Esophagus squamous epithelium (tissue), 4 donors: ENCODE data around the gene CEP164.

ENCODE experiments used
- POLR2A ChIP-seq, 4 donors: fragments of 450-650 bp; IDR thresholded peaks; one replicate each; pipeline ENCODE4 v1.6.1; 2017; ENCODE audit warnings: antibody characterized with exemption in 4 of 4, mild to moderate bottlenecking in 4 of 4, moderate library complexity in 3 of 4
- TF ChIP-seq, protein P1 (sequence below), 6 experiments: fragments of 450-650 bp in 4 of 6; fragments of 200-600 bp in 2 of 6; sonication (generic) in 2 of 6; IDR thresholded peaks; one replicate each; pipeline ENCODE4 v1.5.1; 2016 to 2019; ENCODE audit warnings: antibody characterized with exemption in 6 of 6, mild to moderate bottlenecking in 4 of 6, moderate library complexity in 4 of 6

DNA sequence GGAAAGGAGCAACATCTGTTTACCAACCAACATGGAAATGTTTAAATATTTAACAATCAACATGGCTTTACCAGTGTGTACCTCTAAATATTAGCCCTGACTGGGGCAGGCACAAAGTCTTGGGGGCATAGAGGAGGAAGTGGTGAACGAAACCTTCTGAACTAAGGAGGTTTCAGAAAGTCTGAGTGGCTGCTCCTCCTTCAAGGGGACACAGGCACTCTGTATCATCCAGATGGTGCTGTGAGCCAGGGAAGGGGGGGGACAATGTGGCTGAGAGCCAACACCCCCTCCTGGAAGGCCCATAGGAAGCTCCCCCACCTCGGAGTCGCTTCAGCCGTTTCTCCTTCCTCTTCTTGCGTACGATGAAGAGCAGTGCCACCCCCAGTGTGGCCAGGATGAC is 107.7 kb downstream of the CEP164 start:
- TF ChIP-seq, protein P1, sequence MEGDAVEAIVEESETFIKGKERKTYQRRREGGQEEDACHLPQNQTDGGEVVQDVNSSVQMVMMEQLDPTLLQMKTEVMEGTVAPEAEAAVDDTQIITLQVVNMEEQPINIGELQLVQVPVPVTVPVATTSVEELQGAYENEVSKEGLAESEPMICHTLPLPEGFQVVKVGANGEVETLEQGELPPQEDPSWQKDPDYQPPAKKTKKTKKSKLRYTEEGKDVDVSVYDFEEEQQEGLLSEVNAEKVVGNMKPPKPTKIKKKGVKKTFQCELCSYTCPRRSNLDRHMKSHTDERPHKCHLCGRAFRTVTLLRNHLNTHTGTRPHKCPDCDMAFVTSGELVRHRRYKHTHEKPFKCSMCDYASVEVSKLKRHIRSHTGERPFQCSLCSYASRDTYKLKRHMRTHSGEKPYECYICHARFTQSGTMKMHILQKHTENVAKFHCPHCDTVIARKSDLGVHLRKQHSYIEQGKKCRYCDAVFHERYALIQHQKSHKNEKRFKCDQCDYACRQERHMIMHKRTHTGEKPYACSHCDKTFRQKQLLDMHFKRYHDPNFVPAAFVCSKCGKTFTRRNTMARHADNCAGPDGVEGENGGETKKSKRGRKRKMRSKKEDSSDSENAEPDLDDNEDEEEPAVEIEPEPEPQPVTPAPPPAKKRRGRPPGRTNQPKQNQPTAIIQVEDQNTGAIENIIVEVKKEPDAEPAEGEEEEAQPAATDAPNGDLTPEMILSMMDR (IDR thresholded peaks at IDR 0.05): no peak
- TF ChIP-seq POLR2A (IDR thresholded peaks at IDR 0.05): no peak
